GM12874 (cell line): ENCODE results near the gene CACHD1.

Experiments
- TF ChIP-seq, protein P1 (sequence below): IDR thresholded peaks from 2 replicates; pipeline ENCODE4 v1.5.1; 2011; ENCODE audit warnings: low read depth, mild to moderate bottlenecking, control low read depth, low read length, moderate library complexity; ENCODE audit not compliant: insufficient read depth

CACHD1 gene

GRCh38 chr1:64469977-64470664 is at the start of gene CACHD1:
Gene CACHD1 (plus strand): TSS chr1:64470129. CDS start chr1:64470745, 616 bp downstream.
- TF ChIP-seq, protein P1, sequence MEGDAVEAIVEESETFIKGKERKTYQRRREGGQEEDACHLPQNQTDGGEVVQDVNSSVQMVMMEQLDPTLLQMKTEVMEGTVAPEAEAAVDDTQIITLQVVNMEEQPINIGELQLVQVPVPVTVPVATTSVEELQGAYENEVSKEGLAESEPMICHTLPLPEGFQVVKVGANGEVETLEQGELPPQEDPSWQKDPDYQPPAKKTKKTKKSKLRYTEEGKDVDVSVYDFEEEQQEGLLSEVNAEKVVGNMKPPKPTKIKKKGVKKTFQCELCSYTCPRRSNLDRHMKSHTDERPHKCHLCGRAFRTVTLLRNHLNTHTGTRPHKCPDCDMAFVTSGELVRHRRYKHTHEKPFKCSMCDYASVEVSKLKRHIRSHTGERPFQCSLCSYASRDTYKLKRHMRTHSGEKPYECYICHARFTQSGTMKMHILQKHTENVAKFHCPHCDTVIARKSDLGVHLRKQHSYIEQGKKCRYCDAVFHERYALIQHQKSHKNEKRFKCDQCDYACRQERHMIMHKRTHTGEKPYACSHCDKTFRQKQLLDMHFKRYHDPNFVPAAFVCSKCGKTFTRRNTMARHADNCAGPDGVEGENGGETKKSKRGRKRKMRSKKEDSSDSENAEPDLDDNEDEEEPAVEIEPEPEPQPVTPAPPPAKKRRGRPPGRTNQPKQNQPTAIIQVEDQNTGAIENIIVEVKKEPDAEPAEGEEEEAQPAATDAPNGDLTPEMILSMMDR: no peak

- TF ChIP-seq, protein P1: no peak
Measured at GRCh38 chr1:64421377-64421776, 48.6 kb upstream of the CACHD1 start.

- TF ChIP-seq, protein P1: no peak
Measured at GRCh38 chr1:64423526-64423925, 46.4 kb upstream of the CACHD1 start.

- TF ChIP-seq, protein P1: no peak
Measured at GRCh38 chr1:64424412-64424811, 45.5 kb upstream of the CACHD1 start.

DNA sequence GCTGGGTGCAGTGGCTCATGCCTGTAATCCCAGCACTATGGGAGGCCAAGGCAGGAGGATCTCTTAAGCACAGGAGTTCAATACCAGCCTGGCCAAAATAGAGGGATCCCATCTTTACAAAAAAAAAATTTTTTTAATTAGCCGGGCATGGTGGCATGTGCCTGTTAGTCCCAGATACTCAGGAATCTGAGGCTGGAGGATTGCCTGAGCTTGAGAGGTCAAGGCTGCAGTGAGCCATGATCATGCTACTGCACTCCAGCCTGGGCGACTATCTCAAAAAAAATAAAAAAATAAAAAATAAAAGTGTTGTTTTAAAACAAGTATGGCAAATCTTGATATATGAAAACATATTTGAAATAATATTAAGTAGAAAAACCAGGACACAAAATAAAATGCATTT is 44.4 kb upstream of the CACHD1 start:
- TF ChIP-seq, protein P1: no peak

DNA sequence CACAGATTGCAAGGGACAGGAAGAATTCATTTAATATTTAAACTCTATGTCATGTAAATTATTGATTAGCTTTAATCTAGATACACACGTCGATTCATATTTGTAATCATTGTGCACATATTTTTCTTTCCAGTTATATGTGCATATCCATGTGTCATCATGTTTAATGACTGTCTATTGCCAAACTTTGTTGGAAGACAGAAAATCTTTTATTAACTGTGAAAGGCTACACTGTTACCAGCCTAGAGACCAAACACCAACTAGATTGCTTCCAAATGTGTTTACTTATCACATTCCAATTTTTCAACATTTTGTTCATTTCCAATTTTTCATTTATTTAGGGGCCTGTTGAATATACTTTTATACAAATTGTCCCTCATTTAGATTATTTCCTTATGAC is 43.2 kb upstream of the CACHD1 start:
- TF ChIP-seq, protein P1: no peak

DNA sequence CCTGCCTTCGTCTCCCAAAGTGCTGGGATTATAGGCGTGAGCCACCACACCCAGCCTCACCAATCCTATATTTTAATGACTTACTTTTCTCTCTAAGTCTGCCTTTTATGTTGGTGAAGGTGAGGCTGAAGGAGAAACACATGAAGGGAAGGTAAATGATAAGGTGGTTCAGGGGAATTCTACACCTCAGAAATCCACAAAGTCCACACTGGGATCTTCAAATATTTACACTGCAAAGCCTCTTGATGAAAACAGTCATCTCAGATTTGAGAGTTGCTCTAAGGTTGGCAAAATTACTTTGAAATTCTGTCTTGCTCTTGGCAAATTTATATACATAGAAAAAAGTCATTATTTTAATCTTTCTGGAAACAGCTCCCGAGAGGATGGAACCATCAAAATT is 42.0 kb upstream of the CACHD1 start:
- TF ChIP-seq, protein P1: no peak
